GM19099 (cell line): ENCODE results near the gene GIMD1.

Experiments used
- POLR2A ChIP-seq: IDR thresholded peaks from 3 replicates; pipeline ENCODE4 v1.6.1; 2011; ENCODE audit warnings: low read depth; ENCODE audit not compliant: insufficient read length; ENCODE audit errors: extremely low read depth

The GIMD1 gene

GRCh38 chr4:106362086-106362825 is 6.3 kb downstream of the GIMD1 start:
- TF ChIP-seq POLR2A, result no peak

GRCh38 chr4:106358899-106359298 is 9.7 kb downstream of the GIMD1 start:
- TF ChIP-seq POLR2A, result no peak

- TF ChIP-seq POLR2A, result no peak
Measured at GRCh38 chr4:106355193-106355592, 13.4 kb downstream of the GIMD1 start.

- no peak for TF ChIP-seq POLR2A
Measured at GRCh38 chr4:106353786-106354185, 14.8 kb downstream of the GIMD1 start.

- TF ChIP-seq POLR2A, result no peak
Measured at GRCh38 chr4:106351016-106351415, 17.6 kb downstream of the GIMD1 start.

GRCh38 chr4:106347167-106347566 is 21.4 kb downstream of the GIMD1 start:
- TF ChIP-seq POLR2A, result no peak

GRCh38 chr4:106344647-106344970 is 24.0 kb downstream of the GIMD1 start:
- no peak for TF ChIP-seq POLR2A

GRCh38 chr4:106343865-106344646 is 24.5 kb downstream of the GIMD1 start:
- no peak for TF ChIP-seq POLR2A

GRCh38 chr4:106340774-106341173 is 27.8 kb downstream of the GIMD1 start:
- no peak for TF ChIP-seq POLR2A

GRCh38 chr4:106339431-106339830 is 29.1 kb downstream of the GIMD1 start:
- TF ChIP-seq POLR2A, result no peak

GRCh38 chr4:106338671-106339070 is 29.9 kb downstream of the GIMD1 start:
- TF ChIP-seq POLR2A, result no peak

GRCh38 chr4:106337916-106338315 is 30.7 kb downstream of the GIMD1 start:
- no peak for TF ChIP-seq POLR2A

- no peak for TF ChIP-seq POLR2A
Measured at GRCh38 chr4:106336618-106337017, 32.0 kb downstream of the GIMD1 start.

- no peak for TF ChIP-seq POLR2A
Measured at GRCh38 chr4:106334741-106335470, 33.7 kb downstream of the GIMD1 start.

- no peak for TF ChIP-seq POLR2A
Measured at GRCh38 chr4:106333186-106333585, 35.4 kb downstream of the GIMD1 start.

- TF ChIP-seq POLR2A, result no peak
Measured at GRCh38 chr4:106329041-106329618, 39.4 kb downstream of the GIMD1 start.

GRCh38 chr4:106325800-106326199 is 42.8 kb downstream of the GIMD1 start:
- TF ChIP-seq POLR2A, result no peak
